Measurements from ENCODE around the gene KRTAP6-3. TPM values are rescaled to one million over a fixed set of nuclear protein-coding genes. Genes with fewer than 3 reads are reported as not detected.

KRTAP6-3 gene
- total RNA-seq, 1 donor from 2014 or later: not detected

DNA sequence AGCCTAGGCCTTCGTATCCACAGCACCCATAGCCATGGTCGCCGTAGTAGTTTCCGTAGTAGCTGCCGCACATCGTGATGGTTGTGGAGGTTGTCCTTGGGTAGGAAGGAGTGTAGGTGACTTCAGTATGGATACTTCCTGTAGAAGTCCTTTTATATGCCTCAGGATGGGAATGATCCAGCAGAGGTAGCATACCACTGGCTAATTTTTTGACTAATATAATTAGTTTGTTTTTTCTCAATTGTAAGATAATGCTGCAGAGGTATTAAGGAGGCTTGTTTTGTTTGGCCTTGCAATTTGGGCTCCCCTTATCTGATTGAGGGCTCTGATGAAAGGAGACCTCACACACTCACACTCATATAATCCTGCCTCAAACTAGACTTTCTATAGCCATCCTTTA is 6.6 kb downstream of the KRTAP6-3 start, which contains the start of gene KRTAP6-2:
Gene KRTAP6-2 (minus strand): TSS at position 101 of the 400 bp plus-strand sequence. CDS start 28 bp downstream, at position 73.
- Histone ChIP-seq H3F3A (ENCODE audit: low read depth) (no peaks in the 10 kb centered on the region), H3K4me3 (no peak within 1 kb of the TSS), H4K20me1 (ENCODE audit: low read depth) (no peaks in the 10 kb centered on the region), H3K79me2 (ENCODE audit: low read depth) (no peaks in the 10 kb centered on the region), H3K9me3 (ENCODE audit: low read depth) (no peaks in the 10 kb centered on the region), H3K36me3 (no peaks in the 10 kb centered on the region), H2AFZ (replicated peaks) (no peak within 1 kb of the TSS), H3K27ac (no peak within 1 kb of the TSS), H3K9ac (no peak within 1 kb of the TSS), H3K27me3 (no peaks in the 10 kb centered on the region), H3K4me2 (no peak within 1 kb of the TSS), H3K4me1 (no peaks in the 10 kb centered on the region)
- TF ChIP-seq EZH2 (IDR thresholded peaks at IDR 0.05) (no peak), EZH2phosphoT487 (IDR thresholded peaks at IDR 0.05) (no peak)
- TF ChIP-seq, protein P1, sequence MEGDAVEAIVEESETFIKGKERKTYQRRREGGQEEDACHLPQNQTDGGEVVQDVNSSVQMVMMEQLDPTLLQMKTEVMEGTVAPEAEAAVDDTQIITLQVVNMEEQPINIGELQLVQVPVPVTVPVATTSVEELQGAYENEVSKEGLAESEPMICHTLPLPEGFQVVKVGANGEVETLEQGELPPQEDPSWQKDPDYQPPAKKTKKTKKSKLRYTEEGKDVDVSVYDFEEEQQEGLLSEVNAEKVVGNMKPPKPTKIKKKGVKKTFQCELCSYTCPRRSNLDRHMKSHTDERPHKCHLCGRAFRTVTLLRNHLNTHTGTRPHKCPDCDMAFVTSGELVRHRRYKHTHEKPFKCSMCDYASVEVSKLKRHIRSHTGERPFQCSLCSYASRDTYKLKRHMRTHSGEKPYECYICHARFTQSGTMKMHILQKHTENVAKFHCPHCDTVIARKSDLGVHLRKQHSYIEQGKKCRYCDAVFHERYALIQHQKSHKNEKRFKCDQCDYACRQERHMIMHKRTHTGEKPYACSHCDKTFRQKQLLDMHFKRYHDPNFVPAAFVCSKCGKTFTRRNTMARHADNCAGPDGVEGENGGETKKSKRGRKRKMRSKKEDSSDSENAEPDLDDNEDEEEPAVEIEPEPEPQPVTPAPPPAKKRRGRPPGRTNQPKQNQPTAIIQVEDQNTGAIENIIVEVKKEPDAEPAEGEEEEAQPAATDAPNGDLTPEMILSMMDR (IDR thresholded peaks at IDR 0.05): no peak
- no peak within 1 kb of the TSS for H3K27ac Mint-ChIP-seq
- H3K36me3 Mint-ChIP-seq: no peaks in the 10 kb centered on the region
- H3K9me3 Mint-ChIP-seq: no peaks in the 10 kb centered on the region
- no peak for DNase-seq (ENCODE audit: low spot score)
- no peak within 1 kb of the TSS for H3K4me3 Mint-ChIP-seq
- H3K4me1 Mint-ChIP-seq: no peaks in the 10 kb centered on the region
- no peaks in the 10 kb centered on the region for H3K27me3 Mint-ChIP-seq (ENCODE audit: insufficient read depth, low read depth)

DNA sequence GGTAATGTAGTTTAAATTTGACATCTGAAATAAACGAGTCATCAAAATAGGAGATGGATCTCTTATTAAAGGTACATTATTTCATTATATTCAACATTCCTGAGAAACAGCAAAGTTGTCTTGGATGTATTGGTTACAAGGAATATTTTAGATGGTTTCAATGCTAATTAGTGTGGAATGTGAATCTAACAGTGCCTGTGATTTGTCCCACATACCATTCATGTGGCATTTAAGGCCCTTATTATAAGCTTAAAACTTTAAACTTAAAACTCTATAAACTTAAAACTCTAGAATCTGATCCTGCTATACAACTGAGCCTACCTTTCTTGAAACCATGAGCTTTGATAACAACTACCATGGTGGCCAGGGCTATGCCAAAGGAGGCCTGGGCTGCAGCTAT is 8.5 kb downstream of the KRTAP6-3 start, which contains the start of gene KRTAP22-1:
Gene KRTAP22-1 (plus strand): TSS at position 301 of the 400 bp plus-strand sequence.
- Histone ChIP-seq H3K9me3 (ENCODE audit: low read depth) (peaks cover 5% of the 10 kb centered on the region), H3K4me3 (no peak within 1 kb of the TSS), H3F3A (ENCODE audit: low read depth) (no peaks in the 10 kb centered on the region), H3K27me3 (no peaks in the 10 kb centered on the region), H3K4me1 (no peaks in the 10 kb centered on the region), H3K36me3 (no peaks in the 10 kb centered on the region), H3K9ac (no peak within 1 kb of the TSS), H3K27ac (no peak within 1 kb of the TSS), H3K4me2 (no peak within 1 kb of the TSS), H3K79me2 (ENCODE audit: low read depth) (no peaks in the 10 kb centered on the region), H4K20me1 (ENCODE audit: low read depth) (no peaks in the 10 kb centered on the region), H2AFZ (replicated peaks) (no peak within 1 kb of the TSS)
- no peaks in the 10 kb centered on the region for H3K4me1 Mint-ChIP-seq
- no peak within 1 kb of the TSS for H3K27ac Mint-ChIP-seq
- TF ChIP-seq EZH2phosphoT487 (IDR thresholded peaks at IDR 0.05) (no peak), EZH2 (IDR thresholded peaks at IDR 0.05) (no peak)
- TF ChIP-seq, protein P1 (IDR thresholded peaks at IDR 0.05): no peak
- no peak within 1 kb of the TSS for H3K4me3 Mint-ChIP-seq
- H3K36me3 Mint-ChIP-seq: no peaks in the 10 kb centered on the region
- H3K9me3 Mint-ChIP-seq: no peaks in the 10 kb centered on the region
- no peak for DNase-seq (ENCODE audit: low spot score)
- peaks cover 2% of the 10 kb centered on the region for H3K27me3 Mint-ChIP-seq (ENCODE audit: insufficient read depth, low read depth)

DNA sequence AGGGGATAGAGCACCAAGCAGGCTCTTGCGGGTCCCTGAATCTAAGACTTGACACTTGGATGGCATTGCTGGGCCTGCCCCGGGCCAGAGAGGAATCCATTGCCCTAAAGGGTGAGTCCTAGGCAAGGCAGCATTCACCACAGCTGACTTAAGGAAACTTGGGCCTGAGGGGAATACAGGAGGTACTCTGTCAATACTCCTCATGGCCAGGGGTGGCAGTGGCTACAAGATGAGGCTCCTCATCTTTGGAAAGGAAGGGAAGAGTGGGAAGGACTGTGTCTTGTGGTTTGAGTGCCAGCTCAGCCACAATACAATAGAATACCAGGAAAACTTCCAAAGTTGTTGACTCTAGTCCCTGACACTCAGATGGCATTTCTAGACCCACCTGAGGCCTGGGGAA is 13.7 kb downstream of the KRTAP6-3 start:
- Histone ChIP-seq H3K4me2 (no peak overlapping the region), H3K4me1 (no peaks in the 10 kb centered on the region), H4K20me1 (ENCODE audit: low read depth) (no peaks in the 10 kb centered on the region), H3K36me3 (no peaks in the 10 kb centered on the region), H3K27ac (no peak overlapping the region), H2AFZ (replicated peaks) (no peak overlapping the region), H3K9ac (no peak overlapping the region), H3K4me3 (no peak overlapping the region), H3K27me3 (no peaks in the 10 kb centered on the region), H3K79me2 (ENCODE audit: low read depth) (no peaks in the 10 kb centered on the region), H3F3A (ENCODE audit: low read depth) (no peaks in the 10 kb centered on the region), H3K9me3 (ENCODE audit: low read depth) (peaks cover 5% of the 10 kb centered on the region)
- Mint-ChIP-seq H3K27ac (no peak overlapping the region), H3K36me3 (no peaks in the 10 kb centered on the region), H3K27me3 (ENCODE audit: insufficient read depth, low read depth) (peaks cover 10% of the 10 kb centered on the region), H3K4me1 (no peaks in the 10 kb centered on the region), H3K9me3 (no peaks in the 10 kb centered on the region), H3K4me3 (no peak overlapping the region)
- no peak for DNase-seq (ENCODE audit: low spot score)
- TF ChIP-seq EZH2 (IDR thresholded peaks at IDR 0.05) (no peak), EZH2phosphoT487 (IDR thresholded peaks at IDR 0.05) (no peak)
- TF ChIP-seq, protein P1 (IDR thresholded peaks at IDR 0.05): no peak

All from neural progenitor cell (in vitro differentiated cells).